DMS53 treated with DMSO at 0.1 percent for 48 hours (cell line): ENCODE measurements around the gene PHYKPL.
"Not testable (repeated sequence)": the region's sequence is repeated elsewhere in the genome, so short reads cannot be mapped to it uniquely, and the experiment has no call there.

ENCODE experiments used
- DNase-seq: peaks from one replicate; lab custom pipeline; 2025; ENCODE audit not compliant: unreplicated experiment; lab: John Stamatoyannopoulos, UW

PHYKPL gene

DNA sequence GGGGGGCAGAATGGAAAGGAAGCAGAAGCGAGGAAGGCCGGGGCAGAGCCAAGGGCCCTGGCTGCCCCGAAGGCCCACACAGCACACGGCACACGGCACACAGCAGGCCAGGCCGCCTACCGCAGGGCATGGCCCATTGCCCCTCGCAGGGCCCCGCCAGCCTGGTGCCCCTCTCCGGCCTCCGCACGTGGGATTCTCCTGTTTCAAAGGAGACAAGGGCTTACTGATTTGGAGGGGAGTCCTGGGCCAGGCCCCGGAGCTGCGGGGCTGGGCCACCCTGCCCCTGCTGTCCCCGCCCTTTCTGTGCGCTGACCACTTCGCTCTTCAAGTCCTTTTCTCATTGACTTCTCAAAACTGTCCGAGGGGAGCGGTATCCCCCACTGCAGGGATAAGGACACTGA lies 7.7 kb upstream of the PHYKPL start:
- DNase-seq, result no peak

DNA sequence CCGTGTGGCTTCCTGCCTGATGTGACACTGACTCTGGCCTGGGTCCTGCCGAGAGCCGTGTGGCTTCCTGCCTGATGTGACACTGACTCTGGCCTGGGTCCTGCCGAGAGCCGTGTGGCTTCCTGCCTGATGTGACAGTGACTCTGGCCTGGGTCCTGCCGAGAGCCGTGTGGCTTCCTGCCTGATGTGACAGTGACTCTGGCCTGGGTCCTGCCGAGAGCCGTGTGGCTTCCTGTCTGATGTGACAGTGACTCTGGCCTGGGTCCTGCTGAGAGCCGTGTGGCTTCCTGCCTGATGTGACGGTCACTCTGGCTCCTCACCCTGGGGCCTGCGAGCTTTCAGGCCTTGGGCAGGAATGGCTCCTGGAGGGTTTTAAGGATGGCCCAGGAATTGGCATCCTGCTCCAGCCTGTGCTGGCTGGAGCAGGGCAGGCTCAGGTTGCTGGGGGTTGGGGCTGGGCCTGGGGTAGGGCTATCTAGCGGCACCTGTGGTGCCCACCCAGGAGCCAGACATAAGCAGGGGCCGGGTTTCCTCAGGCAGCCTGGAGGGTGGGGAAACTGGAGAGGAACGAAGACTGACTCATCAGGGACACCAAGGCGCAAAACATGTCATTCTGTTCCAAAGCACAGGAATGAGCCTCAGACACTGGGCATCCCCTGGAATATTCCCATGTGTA lies 7.2 kb upstream of the PHYKPL start:
- not testable (repeated sequence) for DNase-seq

GRCh38 chr5:178238711-178239592 lies 6.3 kb upstream of the PHYKPL start:
- no peak for DNase-seq

- no peak for DNase-seq
Observed at GRCh38 chr5:178238313-178238635, 5.7 kb upstream of the PHYKPL start.

DNA sequence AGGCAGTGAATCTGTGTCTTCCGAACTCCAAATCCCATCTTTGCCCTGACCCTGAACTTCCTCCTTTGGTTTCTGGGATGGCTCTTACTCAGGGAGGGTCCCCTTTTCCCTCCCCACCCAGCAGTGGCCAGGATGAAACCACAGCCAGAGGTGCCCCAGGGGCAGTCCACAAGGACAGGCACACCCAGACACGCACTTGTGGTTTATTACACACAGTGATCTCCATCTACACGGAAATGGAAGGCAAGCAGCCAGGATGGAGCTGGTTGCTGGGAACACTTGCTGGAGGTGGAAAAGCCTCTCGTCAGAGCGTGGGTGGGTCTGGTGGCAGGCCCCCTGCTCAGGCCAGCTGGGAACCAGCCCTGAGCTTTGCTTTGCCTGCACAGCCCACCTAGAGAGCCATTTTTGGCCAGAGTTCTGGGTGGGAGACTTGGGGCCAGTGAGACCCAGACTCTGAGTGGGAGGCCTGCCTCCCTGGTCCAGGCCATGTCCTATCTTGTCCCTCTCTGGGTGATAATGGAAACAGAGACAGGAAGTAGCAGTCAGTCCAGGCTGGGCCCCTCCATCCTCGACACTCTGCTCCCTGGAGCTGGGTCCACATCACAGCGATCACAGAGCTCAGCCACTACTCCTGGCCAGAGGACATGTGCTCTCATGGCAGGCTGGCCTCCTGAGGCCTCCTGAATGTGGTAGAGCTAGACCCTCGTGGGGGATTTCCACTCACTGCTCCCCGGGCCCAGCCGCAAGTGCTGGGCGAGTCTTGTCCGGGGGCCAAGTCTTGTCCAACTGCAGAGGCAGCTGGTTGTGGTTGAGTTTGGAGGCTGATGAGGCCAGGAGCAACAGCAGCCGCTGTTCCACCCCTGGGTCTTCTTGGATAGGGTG lies 5.1 kb upstream of the PHYKPL start:
- no peak for DNase-seq

DNA sequence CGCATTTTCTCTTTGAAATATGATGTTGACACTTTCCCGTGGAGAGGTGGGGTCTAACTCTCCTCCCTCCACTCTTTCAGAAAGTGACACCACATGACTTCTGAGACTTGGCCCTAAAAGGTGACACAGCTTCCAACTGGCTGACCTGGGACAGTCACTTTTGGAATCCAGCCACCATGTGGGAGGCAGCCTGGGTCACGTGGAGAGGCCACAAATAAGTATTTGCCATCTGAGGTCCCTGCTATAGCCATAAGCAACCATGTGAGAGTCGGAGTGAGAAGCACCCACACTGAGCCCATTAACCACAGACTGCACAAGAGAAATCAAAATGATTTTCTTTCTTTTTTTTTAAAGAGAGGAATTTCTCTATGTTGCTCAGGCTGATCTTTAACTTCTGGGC lies 4.1 kb upstream of the PHYKPL start:
- no peak for DNase-seq

DNA sequence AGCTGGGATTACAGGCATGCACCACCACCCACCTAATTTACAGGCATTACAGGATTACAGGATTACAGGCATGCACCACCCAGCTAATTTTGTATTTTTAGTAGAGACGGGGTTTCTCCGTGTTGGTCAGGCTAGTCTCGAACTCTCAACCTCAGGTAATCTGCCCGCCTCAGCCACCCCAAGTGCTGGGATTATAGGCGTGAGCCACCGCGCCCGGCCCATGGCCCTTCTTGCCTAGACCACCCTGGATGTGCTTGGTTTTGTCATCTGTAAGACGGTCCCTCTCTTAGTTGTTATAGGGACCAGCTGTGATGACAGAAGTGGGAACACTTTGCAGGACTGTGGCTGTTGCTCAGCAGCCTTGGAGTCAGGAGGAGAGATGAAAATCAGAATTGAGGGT lies 3.5 kb upstream of the PHYKPL start:
- DNase-seq, result no peak

DNA sequence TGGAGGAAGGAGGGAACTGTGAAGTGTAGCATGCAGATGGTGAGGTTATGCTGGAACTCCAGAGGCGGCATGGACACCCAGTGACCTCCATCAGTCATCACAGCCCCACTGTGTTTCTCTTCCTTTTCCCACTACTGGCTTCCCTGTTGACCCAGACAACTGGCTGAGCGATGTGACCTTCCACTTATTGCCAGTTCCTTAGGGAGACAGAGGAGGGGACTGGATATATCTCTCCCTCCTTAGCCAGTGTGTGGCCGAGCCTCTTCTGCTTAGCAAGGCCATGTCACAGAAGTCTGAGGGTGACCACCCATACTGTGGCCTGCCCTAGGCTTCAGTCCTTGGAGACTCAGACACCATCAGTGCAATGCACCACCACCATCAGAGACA lies 3.0 kb upstream of the PHYKPL start:
- DNase-seq, result no peak

GRCh38 chr5:178234750-178235587 lies 2.4 kb upstream of the PHYKPL start:
- DNase-seq, result peak; percentile 36

DNA sequence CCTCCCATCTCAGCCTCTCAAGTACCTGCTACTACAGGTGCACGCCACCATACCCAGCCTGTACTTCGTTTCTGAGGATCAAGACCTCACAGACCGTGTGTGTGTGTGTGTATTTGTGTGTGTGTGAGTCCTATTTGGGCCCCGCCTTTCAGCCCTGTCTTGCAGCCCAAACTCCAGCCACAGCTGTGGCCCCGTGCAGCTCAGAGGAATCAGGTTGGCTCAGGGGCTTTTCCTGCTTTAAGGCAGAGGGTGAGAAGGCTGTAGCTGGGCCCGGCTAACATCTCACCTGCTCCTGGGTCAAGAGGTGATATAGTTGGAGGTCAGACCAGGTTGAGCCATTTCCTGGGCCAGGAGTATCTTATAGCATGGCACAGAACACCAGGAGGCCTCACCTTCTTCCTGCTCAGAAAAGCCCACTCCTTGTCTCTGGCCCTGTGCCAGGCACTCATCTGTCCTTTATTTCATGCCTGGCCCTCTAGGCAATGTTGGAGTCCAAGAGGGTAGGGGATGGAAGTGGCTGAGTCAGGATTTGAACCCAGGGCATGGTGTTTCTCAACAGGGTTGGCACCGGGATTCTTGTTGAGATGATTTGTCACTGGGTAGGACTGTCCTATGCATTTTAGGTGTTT lies 1.6 kb upstream of the PHYKPL start:
- DNase-seq, result no peak

DNA sequence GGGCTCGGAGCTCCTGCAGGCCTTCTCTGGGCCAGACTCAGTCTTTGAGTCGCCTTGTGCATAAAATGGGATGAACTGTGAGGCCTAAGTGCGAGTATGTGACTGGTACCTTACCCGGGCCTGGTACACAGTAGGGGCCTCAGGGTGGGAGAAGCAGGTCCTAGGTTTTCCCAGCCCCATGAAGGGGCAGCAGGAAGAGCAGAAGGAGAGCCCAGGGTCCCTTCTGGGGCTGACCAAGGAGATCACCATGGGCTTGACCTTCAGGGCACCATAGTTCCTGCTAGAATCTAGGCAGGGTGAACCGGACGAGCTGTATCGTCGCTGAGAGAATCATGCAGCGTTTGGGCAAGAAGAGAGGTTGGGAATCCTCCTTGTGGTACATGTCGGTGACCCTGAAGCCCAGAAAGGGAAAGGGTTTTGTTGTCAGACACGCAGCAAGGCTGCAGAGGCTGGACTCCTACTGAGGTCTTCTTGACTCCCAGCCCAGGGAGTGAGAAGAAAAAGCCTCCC lies 373 bp upstream of the PHYKPL start:
- no peak for DNase-seq

GRCh38 chr5:178231539-178232123 lies 971 bp downstream of the PHYKPL start:
- DNase-seq, result no peak

GRCh38 chr5:178230879-178231538 lies 1.6 kb downstream of the PHYKPL start:
- no peak for DNase-seq

- no peak for DNase-seq
Observed at GRCh38 chr5:178229861-178230260, 2.7 kb downstream of the PHYKPL start.

DNA sequence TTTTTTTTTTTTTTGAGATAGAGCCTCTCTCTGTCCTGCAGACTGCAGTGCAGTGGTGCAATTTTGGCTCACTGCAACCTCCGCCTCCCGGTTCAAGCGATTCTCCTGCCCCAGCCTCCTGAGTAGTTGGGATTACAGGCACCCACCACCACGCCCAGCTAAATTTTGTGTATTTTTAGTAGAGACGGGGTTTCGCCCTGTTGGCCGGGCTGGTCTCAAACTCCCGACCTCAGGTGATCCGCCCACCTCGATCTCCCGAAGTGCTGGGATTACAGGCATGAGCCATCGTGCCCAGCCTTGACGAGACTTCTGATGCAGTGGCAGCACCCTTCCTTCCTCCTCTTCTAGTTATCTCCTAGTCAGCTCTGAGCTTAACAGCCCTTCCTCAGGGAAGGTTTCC lies 3.5 kb downstream of the PHYKPL start:
- not testable (repeated sequence) for DNase-seq

DNA sequence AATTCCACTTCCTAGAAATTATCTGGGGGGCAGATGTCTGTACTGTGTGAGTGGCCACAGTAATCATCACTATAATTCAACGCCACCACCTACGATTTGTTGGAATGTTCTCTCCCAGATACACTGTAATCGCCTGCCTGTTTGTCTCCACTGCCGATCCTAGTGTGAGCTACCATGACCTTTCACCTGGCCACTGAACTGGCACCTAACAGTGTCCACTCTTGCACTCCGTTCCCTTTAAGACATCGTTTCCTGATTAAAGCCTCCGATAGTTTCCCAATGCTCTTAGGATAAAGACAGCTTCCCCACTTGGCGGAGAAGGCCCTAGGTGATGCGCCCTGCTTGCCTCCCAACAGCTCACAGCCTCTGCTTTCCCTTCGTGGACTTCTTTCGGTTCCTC lies 4.0 kb downstream of the PHYKPL start:
- no peak for DNase-seq

GRCh38 chr5:178227929-178228328 lies 4.7 kb downstream of the PHYKPL start:
- no peak for DNase-seq

DNA sequence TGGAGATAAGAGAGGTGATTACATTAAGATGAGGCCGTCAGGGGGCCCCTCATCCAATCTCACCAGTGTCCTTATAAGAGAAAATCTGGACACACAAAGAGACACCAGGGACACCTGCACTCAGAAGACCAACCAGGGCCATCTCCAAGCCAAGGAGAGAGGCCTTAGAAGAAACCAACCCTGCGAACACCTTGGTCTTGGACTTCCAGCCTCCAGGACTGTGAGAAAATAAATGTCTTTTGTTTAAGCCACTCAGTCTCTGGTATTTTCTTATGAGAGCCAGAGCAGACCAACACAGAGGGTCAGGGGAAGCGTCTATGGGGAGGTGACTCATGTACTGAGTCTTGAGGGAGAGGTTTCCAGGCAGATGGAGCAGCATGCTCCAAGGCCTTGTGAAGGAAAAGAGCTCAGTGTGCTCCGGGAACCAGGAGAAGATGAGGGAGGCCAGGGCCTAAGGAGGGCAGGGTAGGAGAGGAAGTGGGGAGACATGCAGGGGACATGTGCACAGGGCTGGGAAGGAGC lies 5.4 kb downstream of the PHYKPL start:
- no peak for DNase-seq

GRCh38 chr5:178225174-178225573 lies 7.4 kb downstream of the PHYKPL start:
- DNase-seq, result no peak
